Progenitor cell of endocrine pancreas (in vitro differentiated cells): ENCODE results near the gene TPD52L1. TPM values are rescaled to one million over a fixed set of nuclear protein-coding genes. Genes with fewer than 3 reads are reported as not detected.
"Not testable (repeated sequence)": the region's sequence is repeated elsewhere in the genome, so short reads cannot be mapped to it uniquely, and the experiment has no call there.

Experiments used
- DNase-seq: peaks from one replicate; pipeline ENCODE4 v3.0.0; 2021; ENCODE audit warnings: low spot score; ENCODE audit not compliant: unreplicated experiment
- H3K27ac Mint-ChIP-seq: 2 replicates; pipeline ENCODE4 v1.8.0; 2021; ENCODE audit warnings: mild to moderate bottlenecking, moderate library complexity, mixed read lengths
- H3K27me3 Mint-ChIP-seq: 2 replicates; pipeline ENCODE4 v1.8.0; 2021; ENCODE audit warnings: mixed read lengths
- H3K36me3 Mint-ChIP-seq: 2 replicates; pipeline ENCODE4 v1.8.0; 2022; ENCODE audit warnings: mixed read lengths; ENCODE audit not compliant: insufficient read depth
- H3K4me1 Mint-ChIP-seq: 2 replicates; pipeline ENCODE4 v1.8.0; 2021; ENCODE audit warnings: low read depth, mixed read lengths
- H3K4me3 Mint-ChIP-seq: 2 replicates; pipeline ENCODE4 v1.8.0; 2021; ENCODE audit warnings: low read depth, mild to moderate bottlenecking, moderate library complexity, mixed read lengths
- H3K9me3 Mint-ChIP-seq: 2 replicates; pipeline ENCODE4 v1.8.0; 2021; ENCODE audit warnings: low read depth, mixed read lengths
- CTCF ChIP-seq: fragments of 200-600 bp; sonication (generic); IDR thresholded peaks from one replicate; pipeline ENCODE4 v1.5.0; 2021; ENCODE audit warnings: antibody characterized with exemption, mild to moderate bottlenecking; ENCODE audit not compliant: unreplicated experiment
- total RNA-seq: library from RNA; stranded (reverse); gene quantifications from 2 replicates; pipeline ENCODE4 v1.2.1, GENCODE V29; 2021

The TPD52L1 gene
- total RNA-seq, 1 donor from 2014 or later = 33.8 TPM

GRCh38 chr6:125279961-125280360 lies 126.4 kb downstream of the TPD52L1 start:
- no peaks in the 10 kb centered on the region for H3K27me3 Mint-ChIP-seq
- no peak overlapping the region for H3K4me3 Mint-ChIP-seq
- no peak for TF ChIP-seq CTCF
- H3K27ac Mint-ChIP-seq = no peak overlapping the region
- no peaks in the 10 kb centered on the region for H3K4me1 Mint-ChIP-seq
- peaks cover 58% of the 10 kb centered on the region for H3K36me3 Mint-ChIP-seq
- H3K9me3 Mint-ChIP-seq = peaks cover 37% of the 10 kb centered on the region
- no peak for DNase-seq

GRCh38 chr6:125280370-125281035 lies 126.9 kb downstream of the TPD52L1 start:
- H3K4me3 Mint-ChIP-seq, H3K27me3 Mint-ChIP-seq, H3K4me1 Mint-ChIP-seq, DNase-seq, H3K27ac Mint-ChIP-seq: not testable (repeated sequence)
- peaks cover 62% of the 10 kb centered on the region for H3K36me3 Mint-ChIP-seq
- peaks cover 42% of the 10 kb centered on the region for H3K9me3 Mint-ChIP-seq

GRCh38 chr6:125282470-125282869 lies 128.9 kb downstream of the TPD52L1 start:
- peaks cover 53% of the 10 kb centered on the region for H3K9me3 Mint-ChIP-seq
- H3K4me1 Mint-ChIP-seq, DNase-seq, H3K4me3 Mint-ChIP-seq, H3K27ac Mint-ChIP-seq, H3K27me3 Mint-ChIP-seq: not testable (repeated sequence)
- peaks cover 76% of the 10 kb centered on the region for H3K36me3 Mint-ChIP-seq

GRCh38 chr6:125285353-125285752 lies 131.8 kb downstream of the TPD52L1 start:
- H3K4me3 Mint-ChIP-seq = no peak overlapping the region
- no peak for TF ChIP-seq CTCF
- DNase-seq = no peak
- H3K36me3 Mint-ChIP-seq = peaks cover 81% of the 10 kb centered on the region
- no peaks in the 10 kb centered on the region for H3K4me1 Mint-ChIP-seq
- peaks cover 60% of the 10 kb centered on the region for H3K9me3 Mint-ChIP-seq
- no peak overlapping the region for H3K27ac Mint-ChIP-seq
- H3K27me3 Mint-ChIP-seq = no peaks in the 10 kb centered on the region

- peaks cover 79% of the 10 kb centered on the region for H3K36me3 Mint-ChIP-seq
- H3K4me1 Mint-ChIP-seq = no peaks in the 10 kb centered on the region
- no peak overlapping the region for H3K4me3 Mint-ChIP-seq
- H3K27ac Mint-ChIP-seq = no peak overlapping the region
- H3K27me3 Mint-ChIP-seq = no peaks in the 10 kb centered on the region
- no peak for DNase-seq
- TF ChIP-seq CTCF = no peak
- peaks cover 58% of the 10 kb centered on the region for H3K9me3 Mint-ChIP-seq
Observed at GRCh38 chr6:125285936-125286335, 132.4 kb downstream of the TPD52L1 start.

- Mint-ChIP-seq H3K36me3 (peaks cover 71% of the 10 kb centered on the region), H3K27ac (no peak overlapping the region), H3K4me3 (no peak overlapping the region), H3K4me1 (no peaks in the 10 kb centered on the region), H3K9me3 (peaks cover 45% of the 10 kb centered on the region), H3K27me3 (no peaks in the 10 kb centered on the region)
- no peak for DNase-seq
- no peak for TF ChIP-seq CTCF
Observed at GRCh38 chr6:125287718-125288117, 134.1 kb downstream of the TPD52L1 start.
